Measurements from ENCODE around the gene TROAP.

DNA sequence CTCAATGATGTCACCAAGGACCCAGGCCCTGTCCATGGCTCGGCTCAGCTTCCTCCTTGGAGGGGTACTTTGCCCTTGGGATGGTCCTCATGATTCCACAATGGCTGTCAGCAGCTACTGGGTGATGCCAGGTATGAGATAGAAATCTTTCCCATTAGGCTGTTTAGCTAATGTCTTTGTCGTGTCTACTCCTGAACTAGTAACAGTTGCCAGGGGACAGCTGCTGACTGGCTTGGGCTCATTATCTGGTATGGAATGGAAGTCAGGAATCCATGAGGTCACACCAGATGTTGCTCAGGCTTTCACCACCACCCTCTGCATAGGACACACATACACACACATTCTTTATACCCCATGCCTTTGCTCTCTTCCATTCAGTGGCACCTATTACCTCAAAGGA is 18.9 kb upstream of the TROAP start:
- no peak for TF ChIP-seq SIN3A (IDR thresholded peaks at IDR 0.05; ENCODE audit: borderline replicate concordance in 2 of 2, control insufficient read depth in 1 of 2, low read depth in 2 of 2, low read length in 2 of 2)
- no peak for TF ChIP-seq ZBTB7A (IDR thresholded peaks at IDR 0.05; ENCODE audit: borderline replicate concordance, control insufficient read depth, low read depth, low read length)
- TF ChIP-seq RAD21 (CRISPR knock-in tag; conservative IDR thresholded peaks at IDR 0.05 in 1 of 2, IDR thresholded peaks at IDR 0.05 in 1 of 2), result no peak
- no peak for TF ChIP-seq RCOR1 (IDR thresholded peaks at IDR 0.05; ENCODE audit: borderline replicate concordance in 1 of 2, low read depth in 2 of 2, low read length in 2 of 2)
- no peak for TF ChIP-seq POLR2AphosphoS5 (IDR thresholded peaks at IDR 0.05; ENCODE audit: control insufficient read depth, insufficient read depth, low read depth, low read length)
- TF ChIP-seq ZFX (CRISPR knock-in tag; IDR thresholded peaks at IDR 0.05), result no peak
- TF ChIP-seq ETV6 (IDR thresholded peaks at IDR 0.05; ENCODE audit: borderline replicate concordance in 1 of 2, low read depth in 2 of 2, low read length in 1 of 2), result no peak
- TF ChIP-seq ETV6 (CRISPR knock-in tag; IDR thresholded peaks at IDR 0.05; ENCODE audit: borderline replicate concordance), result no peak
- no peak for TF ChIP-seq NCOA2 (IDR thresholded peaks at IDR 0.05; ENCODE audit: partially characterized antibody in 2 of 2)
- no peak for TF ChIP-seq ZNF232 (CRISPR knock-in tag; IDR thresholded peaks at IDR 0.05)
- no peak for TF ChIP-seq TCF7L2 (IDR thresholded peaks at IDR 0.05; ENCODE audit: low read depth, low read length)
- no peak for TF ChIP-seq CBX3 (IDR thresholded peaks at IDR 0.05; ENCODE audit: borderline replicate concordance in 1 of 2, low read length in 2 of 2)
- TF ChIP-seq KLF10 (CRISPR knock-in tag; IDR thresholded peaks at IDR 0.05), result no peak
- no peak for TF ChIP-seq NR3C1 (CRISPR knock-in tag; IDR thresholded peaks at IDR 0.05)
- TF ChIP-seq THAP12 (CRISPR knock-in tag; IDR thresholded peaks at IDR 0.05), result no peak

Data from K562 (cell line).